GM12878 (cell line): ENCODE data around the gene CCDC27. TPM values are rescaled to one million over a fixed set of nuclear protein-coding genes. Genes with fewer than 3 reads are reported as not detected.

Experiments
- ATAC-seq: fragments of 200-7000 bp; cut with Tn5 transposase; 3 replicates; pipeline ENCODE4 v1.9.1; 2020; ENCODE audit warnings: mild to moderate bottlenecking, moderate library complexity
- BruUV-seq: library from RNA; stranded (reverse); fragments of 400-500 nt; replicated peaks from 2 replicates; lab custom pipeline; 2021; lab: Mats Ljungman, UMichigan
- CTCF ChIA-PET: fragments of 300-600 bp; sonication (Branson Sonifier 250); formaldehyde crosslinking; extraction: SDS; loops from one replicate; lab custom pipeline; 2021; ENCODE audit warnings: inconsistent platforms; lab: Yijun Ruan, JAX
- POLR2A ChIA-PET: fragments of 350-600 bp; formaldehyde crosslinking; extraction: SDS; loops from one replicate; lab custom pipeline; 2021; ENCODE audit warnings: inconsistent platforms; lab: Charles Lee
- RAD21 ChIA-PET: fragments of 300-600 bp; sonication (Branson Sonifier 250); formaldehyde crosslinking; loops from one replicate; lab custom pipeline; 2023; ENCODE audit warnings: antibody characterized with exemption; ENCODE audit not compliant: unreplicated experiment; lab: Charles Lee
- SMC1A ChIA-PET: fragments of 300-600 bp; sonication (Branson Sonifier 250); formaldehyde crosslinking; loops from one replicate; lab custom pipeline; 2023; ENCODE audit not compliant: unreplicated experiment, uncharacterized antibody; lab: Charles Lee
- DNase-seq: peaks from one replicate; pipeline ENCODE4 v3.0.0-alpha.2; 2011; ENCODE audit warnings: low read depth, low spot score
- FAIRE-seq: peaks from 3 replicates; lab custom pipeline; 2011; peaks lifted over from hg19 to GRCh38; lab: Jason Lieb, UNC
- H2AFZ ChIP-seq: 2 replicates; pipeline ENCODE4 v1.6.0; 2011; ENCODE audit warnings: low read depth, low read length, control low read depth; ENCODE audit not compliant: control insufficient read depth
- H3K27ac ChIP-seq: 2 replicates; pipeline ENCODE4 v1.5.1; 2011; ENCODE audit warnings: control low read depth; ENCODE audit not compliant: control insufficient read depth, insufficient read depth
- H3K27me3 ChIP-seq, 2 experiments: replicated peaks in 1 of 2; 2 replicates each; pipeline versions ENCODE4 v1.6.0 to v1.6.1; 2011; ENCODE audit warnings: low read length in 1 of 2; ENCODE audit not compliant: control insufficient read depth in 2 of 2, insufficient read depth in 2 of 2
- H3K36me3 ChIP-seq, 2 experiments: 2 replicates each; pipeline ENCODE4 v1.5.1; 2011; ENCODE audit warnings: low read length in 1 of 2; ENCODE audit not compliant: control insufficient read depth in 2 of 2, insufficient read depth in 2 of 2
- H3K4me1 ChIP-seq: 2 replicates; pipeline ENCODE4 v1.6.1; 2011; ENCODE audit warnings: mild to moderate bottlenecking, low read length, moderate library complexity, mixed read lengths; ENCODE audit not compliant: control insufficient read depth, insufficient read depth
- H3K4me2 ChIP-seq: 2 replicates; pipeline ENCODE4 v1.6.0; 2011; ENCODE audit warnings: control low read depth; ENCODE audit not compliant: control insufficient read depth, insufficient read depth
- H3K4me3 ChIP-seq: fragments of 200-600 bp; sonication (generic); 2 replicates; pipeline ENCODE4 v1.5.1; 2016
- H3K79me2 ChIP-seq: 2 replicates; pipeline ENCODE4 v1.6.0; 2011; ENCODE audit warnings: low read length; ENCODE audit not compliant: control insufficient read depth, insufficient read depth
- H3K9ac ChIP-seq: 2 replicates; pipeline ENCODE4 v1.8.0; 2011; ENCODE audit warnings: low read length, control low read depth, mixed read lengths; ENCODE audit not compliant: control insufficient read depth, insufficient read depth
- H3K9me3 ChIP-seq: replicated peaks from 3 replicates; pipeline ENCODE4 v1.5.1; 2011; ENCODE audit warnings: mild to moderate bottlenecking, low read length; ENCODE audit not compliant: control insufficient read depth, insufficient read depth
- H4K20me1 ChIP-seq: 2 replicates; pipeline ENCODE4 v1.6.0; 2011; ENCODE audit not compliant: control insufficient read depth, insufficient read depth
- BCL11A ChIP-seq: IDR thresholded peaks from 2 replicates; pipeline ENCODE4 v1.6.1; 2011; ENCODE audit warnings: low read depth, low read length
- CBFB ChIP-seq: IDR thresholded peaks from 2 replicates; pipeline ENCODE4 v1.6.1; 2016; ENCODE audit warnings: antibody characterized with exemption, low read depth
- CTCF ChIP-seq, 3 experiments: IDR thresholded peaks in 2 of 3; conservative IDR thresholded peaks in 1 of 3; 2 replicates each; pipeline ENCODE4 v1.5.1; 2011; ENCODE audit warnings: low read depth in 3 of 3, low read length in 3 of 3, mild to moderate bottlenecking in 3 of 3, control low read depth in 2 of 3, moderate library complexity in 2 of 3, inconsistent platforms in 1 of 3, mixed read lengths in 1 of 3; ENCODE audit not compliant: control insufficient read depth in 2 of 3, insufficient read depth in 1 of 3; ENCODE audit errors: extremely low read depth in 1 of 3
- EGR1 ChIP-seq, 2 experiments: IDR thresholded peaks; 1 replicate in 1 of 2; 2 replicates in 1 of 2; pipeline ENCODE4 v1.6.1; 2011 to 2012; ENCODE audit warnings: low read depth in 2 of 2, low read length in 2 of 2, borderline replicate concordance in 1 of 2, mild to moderate bottlenecking in 1 of 2, moderate library complexity in 1 of 2
- HDAC2 ChIP-seq: fragments of 200-600 bp; sonication (generic); IDR thresholded peaks from 2 replicates; pipeline ENCODE4 v1.6.1; 2017
- HSF1 ChIP-seq: fragments of 150-350 bp; IDR thresholded peaks from 2 replicates; pipeline ENCODE4 v1.6.1; 2014; ENCODE audit warnings: mild to moderate bottlenecking, low read depth, low read length
- MTA3 ChIP-seq: IDR thresholded peaks from 2 replicates; pipeline ENCODE4 v1.6.1; 2012; ENCODE audit warnings: low read length, inconsistent platforms, borderline replicate concordance
- NKRF ChIP-seq: fragments of 450-650 bp; conservative IDR thresholded peaks from 2 replicates; pipeline ENCODE4 v1.6.1; 2017; ENCODE audit warnings: mild to moderate bottlenecking, moderate library complexity
- RBBP5 ChIP-seq: fragments of 200-600 bp; sonication (generic); conservative IDR thresholded peaks from 2 replicates; pipeline ENCODE4 v1.6.1; 2016
- RELA ChIP-seq: fragments of 450-650 bp; IDR thresholded peaks from 2 replicates; pipeline ENCODE4 v1.8.0; 2014; ENCODE audit warnings: borderline replicate concordance; ENCODE audit not compliant: partially characterized antibody
- SKIL ChIP-seq: fragments of 450-650 bp; IDR thresholded peaks from 2 replicates; pipeline ENCODE4 v1.6.1; 2017; ENCODE audit warnings: mild to moderate bottlenecking, low read depth, inconsistent platforms; ENCODE audit not compliant: poor library complexity, severe bottlenecking
- SP1 ChIP-seq: IDR thresholded peaks from one replicate; pipeline ENCODE4 v1.6.1; 2011; ENCODE audit warnings: low read depth, low read length
- ZNF217 ChIP-seq: fragments of 450-650 bp; IDR thresholded peaks from 2 replicates; pipeline ENCODE4 v1.6.1; 2017; ENCODE audit warnings: antibody characterized with exemption, mild to moderate bottlenecking
- ZZZ3 ChIP-seq: IDR thresholded peaks from 2 replicates; pipeline ENCODE4 v1.6.1; 2011; ENCODE audit warnings: low read depth; ENCODE audit not compliant: control insufficient read depth, insufficient read length
- WGBS: methylation state at CpG from one replicate; pipeline ENCODE4 v1.1.6; 2016; ENCODE audit warnings: low lambda C conversion rate; ENCODE audit not compliant: insufficient replicate concordance, insufficient coverage; ENCODE audit errors: missing lambda C conversion rate; 5-methylcytosine and 5-hydroxymethylcytosine counted together
- in situ Hi-C: fragments of 300-500 bp; cut with MboI; formaldehyde crosslinking; loops from 9 replicates; pipeline ENCODE4 v1.14.3; 2018; ENCODE audit warnings: mixed read lengths
- intact Hi-C: fragments of 100-400 bp; cut with micrococcal nuclease; formaldehyde crosslinking; loops from one replicate; pipeline ENCODE4 v1.14.2; 2022; ENCODE audit not compliant: unreplicated experiment
- polyA plus RNA-seq, 11 experiments: library from polyadenylated mRNA; depleted of rRNA in 4 of 11; unstranded in 6 of 11; stranded (reverse) in 5 of 11; fragments of >200 nt; fragmentation: Nextera tagmentation in 4 of 11; fragmentation: Illumina TruSeq in 1 of 11; extraction: Ambion mirVana in 4 of 11; extraction: Trizol in 1 of 11; gene quantifications; 1 replicate in 1 of 11; 2 replicates in 10 of 11; pipeline versions ENCODE4 v1.2.1 to v1.2.3, GENCODE V29; 2011 to 2016; ENCODE audit warnings: inconsistent platforms in 2 of 11, missing spikeins in 2 of 11, low read depth in 1 of 11
- total RNA-seq, 4 experiments: library from RNA; depleted of rRNA in 3 of 4; stranded (reverse); fragments of >200 nt in 3 of 4; fragmentation: Illumina TruSeq in 1 of 4; extraction: Trizol in 1 of 4; gene quantifications; 2 replicates each; pipeline versions ENCODE4 v1.2.1 to v1.2.3, GENCODE V29; 2013 to 2021

The CCDC27 gene
- total and polyA plus RNA-seq, 10 of the 15 experiments (the other 5 are each of a cell fraction or from before 2014, with no cell fraction given), result 0.05 TPM; not detected in 9

GRCh38 chr1:3702990-3703728, 49.1 kb upstream of the CCDC27 start:
- H3K4me3 ChIP-seq, result no peak overlapping the region
- DNase-seq, result no peak
- H3K36me3 ChIP-seq, result peaks cover 0 to 18% of the 10 kb centered on the region in 2 experiments; a peak in 3 of 4 replicates
- ChIA-PET CTCF (interaction anchor here (0.7 to 1.3 kb wide), 2 partner anchors 21 to 51 kb away, joined by 3 to 4 read pairs; partner anchors contain the start of gene TP73), SMC1A (no interaction called here), RAD21 (interaction anchor here (0.7 kb wide), 1 partner anchor 242 kb away, joined by 3 read pairs; no protein-coding TSS in a partner anchor), POLR2A (no interaction called here)
- no peaks in the 10 kb centered on the region; the same call in 1 of the 2 replicates for H4K20me1 ChIP-seq
- H3K4me1 ChIP-seq, result no peaks in the 10 kb centered on the region
- no TSS peak for BruUV-seq
- H3K27ac ChIP-seq, result no peak overlapping the region
- FAIRE-seq, result no peak
- 84% methylated on average over 20 of the region's 21 CpGs for whole genome bisulfite sequencing
- no peaks in the 10 kb centered on the region for H3K9me3 ChIP-seq
- no peaks in the 10 kb centered on the region for H3K79me2 ChIP-seq
- in situ Hi-C loops, result no loop called here
- H3K4me2 ChIP-seq, result no peak overlapping the region
- 0 out of 3 replicates have a peak, but pooled peaks have one; percentile 27 for ATAC-seq
- intact Hi-C loops, result no loop called here
- no peak overlapping the region for H3K9ac ChIP-seq
- H3K27me3 ChIP-seq, result no peaks in the 10 kb centered on the region
- H2AFZ ChIP-seq, result no peak overlapping the region
- TF ChIP-seq ZNF217, result no peak
- no peak for TF ChIP-seq MTA3
- TF ChIP-seq RELA, result no peak
- no peak for TF ChIP-seq HDAC2
- no peak for TF ChIP-seq RBBP5
- no peak for TF ChIP-seq HSF1
- TF ChIP-seq CTCF (IDR thresholded peaks at IDR 0.05 in 2 of 3, conservative IDR thresholded peaks at IDR 0.05 in 1 of 3; ENCODE audit: control insufficient read depth in 2 of 3, extremely low read depth in 1 of 3, insufficient read depth in 1 of 3, low read depth in 3 of 3, low read length in 3 of 3), result no peak
- no peak for TF ChIP-seq EGR1 (IDR thresholded peaks at IDR 0.05; ENCODE audit: borderline replicate concordance in 1 of 2, low read depth in 2 of 2, low read length in 2 of 2)
- no peak for TF ChIP-seq CBFB
- no peak for TF ChIP-seq NKRF
- TF ChIP-seq SP1, result no peak
- TF ChIP-seq SKIL, result no peak
- no peak for TF ChIP-seq BCL11A
- TF ChIP-seq ZZZ3, result no peak
